H1 (cell line): Measurements from ENCODE around the gene PNRC2. TPM values are rescaled to one million over a fixed set of nuclear protein-coding genes. Genes with fewer than 3 reads are reported as not detected.

Experiments used
- GTF2F1 ChIP-seq: IDR thresholded peaks from 2 replicates; pipeline ENCODE4 v1.6.1; 2012; ENCODE audit warnings: low read depth, low read length, improper control_type of control experiment, borderline replicate concordance
- KDM5A ChIP-seq: fragments of 200-600 bp; IDR thresholded peaks from 2 replicates; pipeline ENCODE4 v1.7.1; 2012; ENCODE audit warnings: mild to moderate bottlenecking, low read length, inconsistent platforms, mixed read lengths
- MAX ChIP-seq: IDR thresholded peaks from 2 replicates; pipeline ENCODE4 v1.6.1; 2012; ENCODE audit warnings: inconsistent platforms
- POU5F1 ChIP-seq: IDR thresholded peaks from 2 replicates; pipeline ENCODE4 v1.6.1; 2011; ENCODE audit warnings: low read depth, mild to moderate bottlenecking, low read length, moderate library complexity
- RFX5 ChIP-seq: IDR thresholded peaks from 2 replicates; pipeline ENCODE4 v1.6.1; 2011; ENCODE audit warnings: low read depth, low read length, improper control_type of control experiment, borderline replicate concordance
- SIRT6 ChIP-seq: IDR thresholded peaks from one replicate; pipeline ENCODE4 v1.7.1; 2012; ENCODE audit warnings: low read length, inconsistent platforms
- TAF7 ChIP-seq: optimal IDR thresholded peaks from 2 replicates; pipeline ENCODE3; 2011; ENCODE audit warnings: low read depth, mild to moderate bottlenecking, inconsistent platforms, low read length, moderate library complexity, borderline replicate concordance
- YY1 ChIP-seq: IDR thresholded peaks from 2 replicates; pipeline ENCODE4 v1.6.1; 2011; ENCODE audit warnings: low read depth, mild to moderate bottlenecking, low read length
- polyA plus RNA-seq, 7 experiments: library from polyadenylated mRNA; depleted of rRNA in 3 of 7; stranded (reverse) in 5 of 7; unstranded in 2 of 7; fragments of >200 nt in 5 of 7; fragments of 200-250 nt in 2 of 7; gene quantifications; 1 replicate in 5 of 7; 2 replicates in 1 of 7; 4 replicates in 1 of 7; pipeline versions ENCODE4 v1.2.1 to v1.2.3, GENCODE V29; 2011 to 2013; ENCODE audit warnings: missing spikeins in 2 of 7, mixed read lengths in 2 of 7
- total RNA-seq: library from RNA; stranded (reverse); fragmentation: NEBNext Ultra II Directional; extraction: Animal tissue kit (Norgen Biotek cat#: 25700); gene quantifications from 2 replicates; pipeline ENCODE4 v1.2.1, GENCODE V29; 2021
- TF ChIP-seq, protein P1 (sequence below): fragments of 300-600 bp; sonication (generic); IDR thresholded peaks from 2 replicates; pipeline ENCODE4 v1.7.1; 2012; ENCODE audit warnings: low read length, moderate library complexity, mild to moderate bottlenecking, inconsistent platforms; ENCODE audit not compliant: insufficient replicate concordance

PNRC2 gene
- total and polyA plus RNA-seq, 2 of the 8 experiments (the other 6 are each of a cell fraction or from before 2014, with no cell fraction given) = 57.5 to 147 TPM

DNA sequence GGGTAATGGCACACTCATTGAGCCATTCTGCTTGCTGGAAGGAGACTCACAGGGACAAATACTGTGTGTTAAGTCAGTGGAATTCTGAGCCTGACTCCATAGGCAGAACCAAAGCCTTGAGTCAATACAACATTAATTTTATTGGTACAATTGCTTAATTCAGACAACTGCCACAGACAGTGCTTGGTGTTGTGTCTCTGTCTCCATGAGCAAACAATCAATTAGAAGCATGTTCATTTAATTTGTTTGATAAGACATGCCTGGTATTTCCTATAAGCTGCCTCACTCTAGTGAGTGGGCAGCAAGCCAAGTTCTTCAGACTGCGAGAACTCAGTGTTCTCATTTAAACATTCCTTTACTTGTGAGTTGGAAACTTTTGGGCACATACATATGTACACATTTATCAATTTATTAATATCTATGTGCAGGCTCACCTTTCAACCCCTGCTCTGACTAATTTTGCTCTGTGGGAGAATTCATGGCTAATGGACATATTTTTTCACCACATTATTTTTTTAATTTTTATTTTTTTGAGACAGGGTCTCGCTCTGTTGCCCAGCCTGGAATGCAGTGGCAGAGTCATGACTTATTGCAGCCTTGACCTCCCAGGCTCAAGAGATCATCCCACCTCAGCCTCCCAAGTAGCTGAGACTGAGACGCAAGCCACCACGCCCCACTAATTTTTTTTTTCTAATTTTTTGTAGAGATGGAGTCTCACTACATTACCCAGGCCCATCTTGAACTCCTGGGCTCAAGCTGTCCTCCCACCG, 25.0 kb downstream of the PNRC2 start (continued):
- TF ChIP-seq, protein P1, sequence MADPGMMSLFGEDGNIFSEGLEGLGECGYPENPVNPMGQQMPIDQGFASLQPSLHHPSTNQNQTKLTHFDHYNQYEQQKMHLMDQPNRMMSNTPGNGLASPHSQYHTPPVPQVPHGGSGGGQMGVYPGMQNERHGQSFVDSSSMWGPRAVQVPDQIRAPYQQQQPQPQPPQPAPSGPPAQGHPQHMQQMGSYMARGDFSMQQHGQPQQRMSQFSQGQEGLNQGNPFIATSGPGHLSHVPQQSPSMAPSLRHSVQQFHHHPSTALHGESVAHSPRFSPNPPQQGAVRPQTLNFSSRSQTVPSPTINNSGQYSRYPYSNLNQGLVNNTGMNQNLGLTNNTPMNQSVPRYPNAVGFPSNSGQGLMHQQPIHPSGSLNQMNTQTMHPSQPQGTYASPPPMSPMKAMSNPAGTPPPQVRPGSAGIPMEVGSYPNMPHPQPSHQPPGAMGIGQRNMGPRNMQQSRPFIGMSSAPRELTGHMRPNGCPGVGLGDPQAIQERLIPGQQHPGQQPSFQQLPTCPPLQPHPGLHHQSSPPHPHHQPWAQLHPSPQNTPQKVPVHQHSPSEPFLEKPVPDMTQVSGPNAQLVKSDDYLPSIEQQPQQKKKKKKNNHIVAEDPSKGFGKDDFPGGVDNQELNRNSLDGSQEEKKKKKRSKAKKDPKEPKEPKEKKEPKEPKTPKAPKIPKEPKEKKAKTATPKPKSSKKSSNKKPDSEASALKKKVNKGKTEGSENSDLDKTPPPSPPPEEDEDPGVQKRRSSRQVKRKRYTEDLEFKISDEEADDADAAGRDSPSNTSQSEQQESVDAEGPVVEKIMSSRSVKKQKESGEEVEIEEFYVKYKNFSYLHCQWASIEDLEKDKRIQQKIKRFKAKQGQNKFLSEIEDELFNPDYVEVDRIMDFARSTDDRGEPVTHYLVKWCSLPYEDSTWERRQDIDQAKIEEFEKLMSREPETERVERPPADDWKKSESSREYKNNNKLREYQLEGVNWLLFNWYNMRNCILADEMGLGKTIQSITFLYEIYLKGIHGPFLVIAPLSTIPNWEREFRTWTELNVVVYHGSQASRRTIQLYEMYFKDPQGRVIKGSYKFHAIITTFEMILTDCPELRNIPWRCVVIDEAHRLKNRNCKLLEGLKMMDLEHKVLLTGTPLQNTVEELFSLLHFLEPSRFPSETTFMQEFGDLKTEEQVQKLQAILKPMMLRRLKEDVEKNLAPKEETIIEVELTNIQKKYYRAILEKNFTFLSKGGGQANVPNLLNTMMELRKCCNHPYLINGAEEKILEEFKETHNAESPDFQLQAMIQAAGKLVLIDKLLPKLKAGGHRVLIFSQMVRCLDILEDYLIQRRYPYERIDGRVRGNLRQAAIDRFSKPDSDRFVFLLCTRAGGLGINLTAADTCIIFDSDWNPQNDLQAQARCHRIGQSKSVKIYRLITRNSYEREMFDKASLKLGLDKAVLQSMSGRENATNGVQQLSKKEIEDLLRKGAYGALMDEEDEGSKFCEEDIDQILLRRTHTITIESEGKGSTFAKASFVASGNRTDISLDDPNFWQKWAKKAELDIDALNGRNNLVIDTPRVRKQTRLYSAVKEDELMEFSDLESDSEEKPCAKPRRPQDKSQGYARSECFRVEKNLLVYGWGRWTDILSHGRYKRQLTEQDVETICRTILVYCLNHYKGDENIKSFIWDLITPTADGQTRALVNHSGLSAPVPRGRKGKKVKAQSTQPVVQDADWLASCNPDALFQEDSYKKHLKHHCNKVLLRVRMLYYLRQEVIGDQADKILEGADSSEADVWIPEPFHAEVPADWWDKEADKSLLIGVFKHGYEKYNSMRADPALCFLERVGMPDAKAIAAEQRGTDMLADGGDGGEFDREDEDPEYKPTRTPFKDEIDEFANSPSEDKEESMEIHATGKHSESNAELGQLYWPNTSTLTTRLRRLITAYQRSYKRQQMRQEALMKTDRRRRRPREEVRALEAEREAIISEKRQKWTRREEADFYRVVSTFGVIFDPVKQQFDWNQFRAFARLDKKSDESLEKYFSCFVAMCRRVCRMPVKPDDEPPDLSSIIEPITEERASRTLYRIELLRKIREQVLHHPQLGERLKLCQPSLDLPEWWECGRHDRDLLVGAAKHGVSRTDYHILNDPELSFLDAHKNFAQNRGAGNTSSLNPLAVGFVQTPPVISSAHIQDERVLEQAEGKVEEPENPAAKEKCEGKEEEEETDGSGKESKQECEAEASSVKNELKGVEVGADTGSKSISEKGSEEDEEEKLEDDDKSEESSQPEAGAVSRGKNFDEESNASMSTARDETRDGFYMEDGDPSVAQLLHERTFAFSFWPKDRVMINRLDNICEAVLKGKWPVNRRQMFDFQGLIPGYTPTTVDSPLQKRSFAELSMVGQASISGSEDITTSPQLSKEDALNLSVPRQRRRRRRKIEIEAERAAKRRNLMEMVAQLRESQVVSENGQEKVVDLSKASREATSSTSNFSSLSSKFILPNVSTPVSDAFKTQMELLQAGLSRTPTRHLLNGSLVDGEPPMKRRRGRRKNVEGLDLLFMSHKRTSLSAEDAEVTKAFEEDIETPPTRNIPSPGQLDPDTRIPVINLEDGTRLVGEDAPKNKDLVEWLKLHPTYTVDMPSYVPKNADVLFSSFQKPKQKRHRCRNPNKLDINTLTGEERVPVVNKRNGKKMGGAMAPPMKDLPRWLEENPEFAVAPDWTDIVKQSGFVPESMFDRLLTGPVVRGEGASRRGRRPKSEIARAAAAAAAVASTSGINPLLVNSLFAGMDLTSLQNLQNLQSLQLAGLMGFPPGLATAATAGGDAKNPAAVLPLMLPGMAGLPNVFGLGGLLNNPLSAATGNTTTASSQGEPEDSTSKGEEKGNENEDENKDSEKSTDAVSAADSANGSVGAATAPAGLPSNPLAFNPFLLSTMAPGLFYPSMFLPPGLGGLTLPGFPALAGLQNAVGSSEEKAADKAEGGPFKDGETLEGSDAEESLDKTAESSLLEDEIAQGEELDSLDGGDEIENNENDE = no peak
- TF ChIP-seq KDM5A (no peak), POU5F1 (no peak), TAF7 (no peak), RFX5 (no peak), YY1 (no peak), GTF2F1 (no peak), SIRT6 (no peak), MAX (no peak)
